Immature natural killer cell (primary cell): Measurements from ENCODE around the gene CEP78. TPM values are rescaled to one million over a fixed set of nuclear protein-coding genes. Genes with fewer than 3 reads are reported as not detected.

Experiments
- DNase-seq, 3 donors: peaks; one replicate each; pipeline ENCODE4 v3.0.0; 2022; ENCODE audit warnings: mixed read lengths in 1 of 3
- H3K27ac Mint-ChIP-seq, 6 donors: one replicate each; pipeline ENCODE4 v1.8.0; 2020; ENCODE audit warnings: mixed read lengths in 6 of 6, mild to moderate bottlenecking in 5 of 6, inconsistent platforms in 4 of 6, moderate library complexity in 3 of 6
- H3K27me3 Mint-ChIP-seq, 3 donors: one replicate each; pipeline ENCODE4 v1.8.0; 2020 to 2021; ENCODE audit warnings: low read depth in 3 of 3, mild to moderate bottlenecking in 3 of 3, mixed read lengths in 3 of 3, moderate library complexity in 3 of 3, inconsistent platforms in 1 of 3
- H3K36me3 Mint-ChIP-seq, 3 donors: one replicate each; pipeline ENCODE4 v1.8.0; 2020; ENCODE audit warnings: mixed read lengths in 3 of 3, inconsistent platforms in 2 of 3, mild to moderate bottlenecking in 2 of 3
- H3K4me1 Mint-ChIP-seq, 2 donors: one replicate each; pipeline ENCODE4 v1.8.0; 2020; ENCODE audit warnings: inconsistent platforms in 2 of 2, mild to moderate bottlenecking in 2 of 2, mixed read lengths in 2 of 2, moderate library complexity in 1 of 2
- H3K4me3 Mint-ChIP-seq, 5 donors: one replicate each; pipeline ENCODE4 v1.8.0; 2020; ENCODE audit warnings: mild to moderate bottlenecking in 5 of 5, mixed read lengths in 5 of 5, inconsistent platforms in 3 of 5, moderate library complexity in 3 of 5
- H3K9me3 Mint-ChIP-seq, 6 donors: one replicate each; pipeline ENCODE4 v1.8.0; 2020; ENCODE audit warnings: mild to moderate bottlenecking in 6 of 6, mixed read lengths in 6 of 6, inconsistent platforms in 4 of 6, moderate library complexity in 3 of 6
- polyA plus RNA-seq, 3 donors: library from polyadenylated mRNA; unstranded; fragments of 300-500 nt; fragmentation: Illumina TruSeq; gene quantifications; one replicate each; pipeline ENCODE4 v1.2.3, GENCODE V29; 2021

Gene CEP78
- polyA plus RNA-seq, 3 donors from 2014 or later = 57.3 to 138 (median 70.9) TPM

GRCh38 chr9:78242041-78242440, 6.2 kb downstream of the CEP78 start:
- DNase-seq = no peak
- Mint-ChIP-seq H3K4me1 (peaks cover 76 to 97% of the 10 kb centered on the region in 2 donors), H3K4me3 (peak overlapping the region in 1 of 5 donors; percentile 44), H3K36me3 (peaks cover 22 to 51% (median 28%) of the 10 kb centered on the region in 3 donors), H3K27me3 (peaks cover 0 to 12% (median 8%) of the 10 kb centered on the region in 3 donors), H3K27ac (peak overlapping the region in 2 of 6 donors; percentile 41 to 56), H3K9me3 (no peaks in the 10 kb centered on the region)

GRCh38 chr9:78243130-78243529, 7.3 kb downstream of the CEP78 start:
- Mint-ChIP-seq H3K9me3 (no peaks in the 10 kb centered on the region), H3K4me1 (peaks cover 76 to 97% of the 10 kb centered on the region in 2 donors), H3K36me3 (peaks cover 28 to 61% (median 38%) of the 10 kb centered on the region in 3 donors), H3K4me3 (peak overlapping the region in 1 of 5 donors; percentile 21), H3K27ac (peak overlapping the region in 3 of 6 donors; percentile 14 to 56 (median 29)), H3K27me3 (peaks cover 0 to 5% (median 2%) of the 10 kb centered on the region in 3 donors)
- DNase-seq = no peak

GRCh38 chr9:78245401-78245800, 9.5 kb downstream of the CEP78 start:
- Mint-ChIP-seq H3K4me1 (peaks cover 55 to 85% of the 10 kb centered on the region in 2 donors), H3K27ac (peak overlapping the region in 5 of 6 donors; percentile 1 to 81 (median 43)), H3K9me3 (no peaks in the 10 kb centered on the region), H3K27me3 (peaks cover 0 to 2% (median 0%) of the 10 kb centered on the region in 3 donors), H3K4me3 (no peak overlapping the region), H3K36me3 (peaks cover 39 to 75% (median 39%) of the 10 kb centered on the region in 3 donors)
- DNase-seq = no peak

GRCh38 chr9:78248635-78249034, 12.8 kb downstream of the CEP78 start:
- no peak for DNase-seq
- Mint-ChIP-seq H3K4me3 (no peak overlapping the region), H3K4me1 (peaks cover 44 to 72% of the 10 kb centered on the region in 2 donors), H3K27me3 (peaks cover 0 to 2% (median 0%) of the 10 kb centered on the region in 3 donors), H3K9me3 (no peaks in the 10 kb centered on the region), H3K27ac (peak overlapping the region in 4 of 6 donors; percentile 17 to 60 (median 37)), H3K36me3 (peaks cover 25 to 65% (median 32%) of the 10 kb centered on the region in 3 donors)

GRCh38 chr9:78249542-78249941, 13.7 kb downstream of the CEP78 start:
- no peak overlapping the region for H3K4me3 Mint-ChIP-seq
- no peak for DNase-seq
- H3K4me1 Mint-ChIP-seq = peaks cover 45 to 75% of the 10 kb centered on the region in 2 donors
- H3K36me3 Mint-ChIP-seq = peaks cover 25 to 67% (median 33%) of the 10 kb centered on the region in 3 donors
- peak overlapping the region in 1 of 6 donors; percentile 36 for H3K27ac Mint-ChIP-seq
- peaks cover 0 to 3% (median 0%) of the 10 kb centered on the region in 3 donors for H3K27me3 Mint-ChIP-seq
- no peaks in the 10 kb centered on the region for H3K9me3 Mint-ChIP-seq

- Mint-ChIP-seq H3K9me3 (no peaks in the 10 kb centered on the region), H3K27ac (peak overlapping the region in 4 of 6 donors; percentile 60 to 82 (median 72)), H3K4me1 (peaks cover 23 to 53% of the 10 kb centered on the region in 2 donors), H3K27me3 (peaks cover 0 to 3% (median 2%) of the 10 kb centered on the region in 3 donors), H3K36me3 (peaks cover 16 to 60% (median 42%) of the 10 kb centered on the region in 3 donors), H3K4me3 (no peak overlapping the region)
- DNase-seq = no peak
Measured at GRCh38 chr9:78252616-78253015, 16.7 kb downstream of the CEP78 start.

- Mint-ChIP-seq H3K36me3 (peaks cover 12 to 56% (median 42%) of the 10 kb centered on the region in 3 donors), H3K27me3 (peaks cover 0 to 3% (median 2%) of the 10 kb centered on the region in 3 donors), H3K4me3 (peak overlapping the region in 2 of 5 donors; percentile 35 to 50), H3K27ac (peak overlapping the region; percentile 49 to 82 (median 72)), H3K9me3 (no peaks in the 10 kb centered on the region), H3K4me1 (peaks cover 20 to 46% of the 10 kb centered on the region in 2 donors)
- peak in 2 of 3 donors; percentile 18 to 27 for DNase-seq
Measured at GRCh38 chr9:78253285-78253684, 17.4 kb downstream of the CEP78 start.

GRCh38 chr9:78261403-78262001, 25.6 kb downstream of the CEP78 start:
- Mint-ChIP-seq H3K36me3 (peaks cover 19 to 48% (median 45%) of the 10 kb centered on the region in 3 donors), H3K27me3 (peaks cover 0 to 5% (median 2%) of the 10 kb centered on the region in 3 donors), H3K4me1 (peaks cover 5 to 38% of the 10 kb centered on the region in 2 donors), H3K4me3 (no peak overlapping the region), H3K27ac (peak overlapping the region in 5 of 6 donors; percentile 3 to 69 (median 23)), H3K9me3 (no peaks in the 10 kb centered on the region)
- no peak for DNase-seq

GRCh38 chr9:78262655-78263054, 26.8 kb downstream of the CEP78 start:
- Mint-ChIP-seq H3K36me3 (peaks cover 12 to 50% (median 42%) of the 10 kb centered on the region in 3 donors), H3K27ac (no peak overlapping the region), H3K27me3 (peaks cover 0 to 3% (median 0%) of the 10 kb centered on the region in 3 donors), H3K4me3 (no peak overlapping the region), H3K4me1 (peaks cover 5 to 34% of the 10 kb centered on the region in 2 donors), H3K9me3 (no peaks in the 10 kb centered on the region)
- no peak for DNase-seq

- peak overlapping the region in 1 of 6 donors; percentile 41 for H3K27ac Mint-ChIP-seq
- peaks cover 21 to 65% (median 51%) of the 10 kb centered on the region in 3 donors for H3K36me3 Mint-ChIP-seq
- H3K4me1 Mint-ChIP-seq = peaks cover 1 to 24% of the 10 kb centered on the region in 2 donors
- no peak overlapping the region for H3K4me3 Mint-ChIP-seq
- H3K27me3 Mint-ChIP-seq = peaks cover 0 to 3% (median 0%) of the 10 kb centered on the region in 3 donors
- no peak for DNase-seq
- no peaks in the 10 kb centered on the region for H3K9me3 Mint-ChIP-seq
Measured at GRCh38 chr9:78267889-78268288, 32.0 kb downstream of the CEP78 start.

GRCh38 chr9:78269784-78270183, 33.9 kb downstream of the CEP78 start:
- DNase-seq = no peak
- Mint-ChIP-seq H3K36me3 (peaks cover 25 to 62% (median 44%) of the 10 kb centered on the region in 3 donors), H3K9me3 (no peaks in the 10 kb centered on the region), H3K4me1 (peaks cover 0 to 15% of the 10 kb centered on the region in 2 donors), H3K27ac (peak overlapping the region in 5 of 6 donors; percentile 23 to 77 (median 27)), H3K4me3 (no peak overlapping the region), H3K27me3 (peaks cover 0 to 3% (median 0%) of the 10 kb centered on the region in 3 donors)

- no peak overlapping the region for H3K4me3 Mint-ChIP-seq
- no peaks in the 10 kb centered on the region for H3K9me3 Mint-ChIP-seq
- no peaks in the 10 kb centered on the region for H3K27me3 Mint-ChIP-seq
Measured at GRCh38 chr9:78272307-78272706, 36.4 kb downstream of the CEP78 start.

GRCh38 chr9:78273761-78274160, 37.9 kb downstream of the CEP78 start:
- Mint-ChIP-seq H3K27me3 (no peaks in the 10 kb centered on the region), H3K4me3 (no peak overlapping the region), H3K9me3 (no peaks in the 10 kb centered on the region), H3K4me1 (peaks cover 0 to 20% of the 10 kb centered on the region in 2 donors), H3K36me3 (peaks cover 17 to 36% (median 17%) of the 10 kb centered on the region in 3 donors), H3K27ac (peak overlapping the region in 2 of 6 donors; percentile 17 to 31)
- DNase-seq = no peak

More at GRCh38 chr9:78272307-78272706, 36.4 kb downstream of the CEP78 start:
- no peak for DNase-seq
- Mint-ChIP-seq H3K36me3 (peaks cover 23 to 45% (median 26%) of the 10 kb centered on the region in 3 donors), H3K4me1 (peaks cover 0 to 12% of the 10 kb centered on the region in 2 donors), H3K27ac (no peak overlapping the region)

- no peak for DNase-seq
- Mint-ChIP-seq H3K4me3 (no peak overlapping the region), H3K27ac (peak overlapping the region in 2 of 6 donors; percentile 61 to 73), H3K27me3 (peaks cover 0 to 2% (median 0%) of the 10 kb centered on the region in 3 donors), H3K4me1 (peaks cover 0 to 8% of the 10 kb centered on the region in 2 donors), H3K36me3 (peaks cover 0 to 9% (median 7%) of the 10 kb centered on the region in 3 donors), H3K9me3 (no peaks in the 10 kb centered on the region)
Measured at GRCh38 chr9:78278177-78278777, 42.4 kb downstream of the CEP78 start.
